DND-41 (cell line): ENCODE data around the gene PLXNA3.

Experiments
- ATAC-seq: fragments of 200-7000 bp; cut with Tn5 transposase; 3 replicates; pipeline ENCODE4 v1.9.1; 2021; ENCODE audit warnings: low read depth; ENCODE audit not compliant: insufficient read depth
- DNase-seq: peaks from one replicate; pipeline ENCODE4 v3.0.0-alpha.2; 2020
- H2AFZ ChIP-seq: 2 replicates; pipeline ENCODE4 v1.6.0; 2012; ENCODE audit warnings: low read depth, low read length
- H3K27ac ChIP-seq: 2 replicates; pipeline ENCODE4 v1.5.1; 2012; ENCODE audit warnings: low read length, inconsistent platforms
- H3K27me3 ChIP-seq: fragments of 200-600 bp; sonication (generic); 2 replicates; pipeline ENCODE4 v1.6.0; 2012; ENCODE audit warnings: low read length, mild to moderate bottlenecking, inconsistent platforms; ENCODE audit not compliant: insufficient read depth, poor library complexity
- H3K36me3 ChIP-seq: 2 replicates; pipeline ENCODE4 v1.5.1; 2012; ENCODE audit warnings: low read length, inconsistent platforms; ENCODE audit not compliant: insufficient read depth
- H3K4me1 ChIP-seq: 2 replicates; pipeline ENCODE4 v1.5.1; 2012; ENCODE audit warnings: mild to moderate bottlenecking, low read length; ENCODE audit not compliant: insufficient read depth
- H3K4me2 ChIP-seq: 2 replicates; pipeline ENCODE4 v1.6.0; 2012; ENCODE audit warnings: mild to moderate bottlenecking, moderate library complexity, low read length, inconsistent platforms; ENCODE audit not compliant: insufficient read depth
- H3K4me3 ChIP-seq, 2 experiments: fragments of 200-600 bp in 1 of 2; shearing (Covaris generic) in 1 of 2; 2 replicates each; pipeline ENCODE4 v1.5.1; 2012 to 2016; ENCODE audit warnings: inconsistent platforms in 2 of 2, low read length in 2 of 2, mild to moderate bottlenecking in 2 of 2, low read depth in 1 of 2, moderate library complexity in 1 of 2
- H3K79me2 ChIP-seq: 2 replicates; pipeline ENCODE4 v1.6.0; 2012; ENCODE audit warnings: low read length, inconsistent platforms; ENCODE audit not compliant: insufficient read depth
- H3K9ac ChIP-seq: 2 replicates; pipeline ENCODE4 v1.6.0; 2012; ENCODE audit warnings: low read depth, mild to moderate bottlenecking, inconsistent platforms, low read length, moderate library complexity
- H3K9me3 ChIP-seq: 2 replicates; pipeline ENCODE4 v1.5.1; 2012; ENCODE audit warnings: low read length, moderate library complexity, mild to moderate bottlenecking, inconsistent platforms; ENCODE audit not compliant: insufficient read depth, severe bottlenecking
- H4K20me1 ChIP-seq: 2 replicates; pipeline ENCODE4 v1.6.0; 2012; ENCODE audit warnings: low read length; ENCODE audit not compliant: insufficient read depth
- EZH2 ChIP-seq: IDR thresholded peaks from 3 replicates; pipeline ENCODE4 v1.6.1; 2012; ENCODE audit warnings: borderline replicate concordance, low read depth, mild to moderate bottlenecking, moderate library complexity, low read length, inconsistent platforms; ENCODE audit not compliant: severe bottlenecking
- TF ChIP-seq, protein P1 (sequence below): IDR thresholded peaks from 2 replicates; pipeline ENCODE4 v1.5.1; 2012; ENCODE audit warnings: borderline replicate concordance, low read length, moderate library complexity, mild to moderate bottlenecking; ENCODE audit not compliant: poor library complexity, severe bottlenecking; ENCODE audit errors: extremely low read depth

The PLXNA3 gene

DNA sequence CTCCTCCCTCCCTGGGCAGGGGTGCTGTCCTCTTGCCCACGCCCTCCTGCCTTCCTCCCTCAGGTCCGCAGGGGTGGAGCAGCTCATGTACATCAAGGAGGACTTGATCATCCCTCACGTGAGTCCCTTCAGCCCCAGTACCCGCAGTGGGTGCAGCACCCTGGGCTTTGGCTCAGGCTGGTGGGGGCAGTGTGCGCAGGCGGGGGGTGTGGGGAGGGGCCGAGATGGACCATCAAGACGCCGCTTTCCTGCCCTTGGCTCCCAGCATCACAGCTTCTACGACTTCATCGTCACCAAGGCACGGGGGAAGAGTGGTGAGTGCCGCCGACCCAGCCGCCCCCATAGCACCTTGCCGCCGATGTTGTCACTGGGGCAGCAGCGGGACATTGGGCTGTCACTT is 8.5 kb upstream of the PLXNA3 start:
- Histone ChIP-seq H3K79me2 (no peaks in the 10 kb centered on the region), H2AFZ (no peak overlapping the region), H4K20me1 (no peaks in the 10 kb centered on the region), H3K27me3 (no peaks in the 10 kb centered on the region), H3K9ac (no peak overlapping the region), H3K9me3 (no peaks in the 10 kb centered on the region), H3K4me2 (no peak overlapping the region), H3K36me3 (no peaks in the 10 kb centered on the region), H3K4me1 (peaks cover 3% of the 10 kb centered on the region), H3K4me3 (no peak overlapping the region), H3K27ac (no peak overlapping the region)
- no peak for DNase-seq
- no peak for ATAC-seq
- TF ChIP-seq EZH2 = no peak
- TF ChIP-seq, protein P1, sequence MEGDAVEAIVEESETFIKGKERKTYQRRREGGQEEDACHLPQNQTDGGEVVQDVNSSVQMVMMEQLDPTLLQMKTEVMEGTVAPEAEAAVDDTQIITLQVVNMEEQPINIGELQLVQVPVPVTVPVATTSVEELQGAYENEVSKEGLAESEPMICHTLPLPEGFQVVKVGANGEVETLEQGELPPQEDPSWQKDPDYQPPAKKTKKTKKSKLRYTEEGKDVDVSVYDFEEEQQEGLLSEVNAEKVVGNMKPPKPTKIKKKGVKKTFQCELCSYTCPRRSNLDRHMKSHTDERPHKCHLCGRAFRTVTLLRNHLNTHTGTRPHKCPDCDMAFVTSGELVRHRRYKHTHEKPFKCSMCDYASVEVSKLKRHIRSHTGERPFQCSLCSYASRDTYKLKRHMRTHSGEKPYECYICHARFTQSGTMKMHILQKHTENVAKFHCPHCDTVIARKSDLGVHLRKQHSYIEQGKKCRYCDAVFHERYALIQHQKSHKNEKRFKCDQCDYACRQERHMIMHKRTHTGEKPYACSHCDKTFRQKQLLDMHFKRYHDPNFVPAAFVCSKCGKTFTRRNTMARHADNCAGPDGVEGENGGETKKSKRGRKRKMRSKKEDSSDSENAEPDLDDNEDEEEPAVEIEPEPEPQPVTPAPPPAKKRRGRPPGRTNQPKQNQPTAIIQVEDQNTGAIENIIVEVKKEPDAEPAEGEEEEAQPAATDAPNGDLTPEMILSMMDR = no peak

GRCh38 chrX:154450312-154450711 is 7.8 kb upstream of the PLXNA3 start:
- Histone ChIP-seq H3K4me3 (no peak overlapping the region), H3K4me1 (no peaks in the 10 kb centered on the region), H3K79me2 (no peaks in the 10 kb centered on the region), H3K27me3 (no peaks in the 10 kb centered on the region), H3K27ac (no peak overlapping the region), H4K20me1 (no peaks in the 10 kb centered on the region), H3K9ac (no peak overlapping the region), H3K36me3 (no peaks in the 10 kb centered on the region), H3K9me3 (no peaks in the 10 kb centered on the region), H2AFZ (no peak overlapping the region), H3K4me2 (no peak overlapping the region)
- ATAC-seq (no peak), DNase-seq (no peak)
- TF ChIP-seq, protein P1 = no peak
- no peak for TF ChIP-seq EZH2

GRCh38 chrX:154452823-154453222 is 5.3 kb upstream of the PLXNA3 start:
- ATAC-seq (no peak), DNase-seq (no peak)
- Histone ChIP-seq H3K9me3 (no peaks in the 10 kb centered on the region), H3K79me2 (no peaks in the 10 kb centered on the region), H3K4me3 (no peak overlapping the region), H4K20me1 (no peaks in the 10 kb centered on the region), H3K27me3 (no peaks in the 10 kb centered on the region), H3K4me2 (no peak overlapping the region), H3K36me3 (no peaks in the 10 kb centered on the region), H3K27ac (no peak overlapping the region), H3K4me1 (peaks cover 7% of the 10 kb centered on the region), H2AFZ (no peak overlapping the region), H3K9ac (no peak overlapping the region)
- TF ChIP-seq, protein P1 = no peak
- no peak for TF ChIP-seq EZH2
